Mononuclear cell (primary cell): ENCODE data around the gene MLF2. TPM values are rescaled to one million over a fixed set of nuclear protein-coding genes. Genes with fewer than 3 reads are reported as not detected.

ENCODE experiments used
- H3K27me3 ChIP-seq: 2 replicates; pipeline ENCODE4 v1.6.0; 2011; ENCODE audit warnings: low read length, control low read depth; ENCODE audit not compliant: insufficient read depth
- H3K4me1 ChIP-seq: 2 replicates; pipeline ENCODE4 v1.5.1; 2011; ENCODE audit warnings: mild to moderate bottlenecking, low read length, control low read depth; ENCODE audit not compliant: insufficient read depth
- H3K4me3 ChIP-seq: 2 replicates; pipeline ENCODE4 v1.5.1; 2011; ENCODE audit warnings: mild to moderate bottlenecking, low read length, moderate library complexity
- H3K9me3 ChIP-seq: 2 replicates; pipeline ENCODE4 v1.5.1; 2011; ENCODE audit warnings: low read depth, mild to moderate bottlenecking, control low read depth, low read length
- total RNA-seq: library from RNA; depleted of rRNA; stranded (reverse); fragments of >200 nt; gene quantifications from one replicate; pipeline ENCODE4 v1.2.3, GENCODE V29; 2012

The MLF2 gene
- total RNA-seq, 1 donor, result 63.2 TPM

GRCh38 chr12:6771509-6772330 lies 18.8 kb upstream of the MLF2 start:
- Histone ChIP-seq H3K4me3 (no peak overlapping the region), H3K9me3 (no peaks in the 10 kb centered on the region), H3K27me3 (peaks cover 52% of the 10 kb centered on the region), H3K4me1 (peaks cover 41% of the 10 kb centered on the region)

- H3K9me3 ChIP-seq, result no peaks in the 10 kb centered on the region
- H3K4me1 ChIP-seq, result peaks cover 41% of the 10 kb centered on the region
- H3K27me3 ChIP-seq, result peaks cover 46% of the 10 kb centered on the region
- H3K4me3 ChIP-seq, result no peak overlapping the region
These were observed 18.2 kb upstream of the MLF2 start for GRCh38 chr12:6771091-6771495.

GRCh38 chr12:6770600-6770999 lies 17.7 kb upstream of the MLF2 start:
- Histone ChIP-seq H3K4me3 (no peak overlapping the region), H3K4me1 (peaks cover 45% of the 10 kb centered on the region), H3K27me3 (peaks cover 44% of the 10 kb centered on the region), H3K9me3 (no peaks in the 10 kb centered on the region)

- Histone ChIP-seq H3K4me3 (no peak overlapping the region), H3K4me1 (peaks cover 50% of the 10 kb centered on the region), H3K27me3 (peaks cover 44% of the 10 kb centered on the region), H3K9me3 (no peaks in the 10 kb centered on the region)
These were observed 17.2 kb upstream of the MLF2 start for GRCh38 chr12:6770094-6770493.

GRCh38 chr12:6769666-6770065 lies 16.7 kb upstream of the MLF2 start:
- peaks cover 54% of the 10 kb centered on the region for H3K4me1 ChIP-seq
- H3K9me3 ChIP-seq, result no peaks in the 10 kb centered on the region
- no peak overlapping the region for H3K4me3 ChIP-seq
- peaks cover 44% of the 10 kb centered on the region for H3K27me3 ChIP-seq

GRCh38 chr12:6768990-6769389 lies 16.0 kb upstream of the MLF2 start:
- Histone ChIP-seq H3K27me3 (peaks cover 38% of the 10 kb centered on the region), H3K4me1 (peaks cover 58% of the 10 kb centered on the region)

GRCh38 chr12:6768437-6768914 lies 15.5 kb upstream of the MLF2 start:
- Histone ChIP-seq H3K27me3 (peaks cover 38% of the 10 kb centered on the region), H3K9me3 (no peaks in the 10 kb centered on the region), H3K4me1 (peaks cover 57% of the 10 kb centered on the region), H3K4me3 (no peak overlapping the region)

More at GRCh38 chr12:6768990-6769389, 16.0 kb upstream of the MLF2 start:
- Histone ChIP-seq H3K4me3 (no peak overlapping the region), H3K9me3 (no peaks in the 10 kb centered on the region)

- H3K9me3 ChIP-seq, result no peaks in the 10 kb centered on the region
- H3K4me1 ChIP-seq, result peaks cover 49% of the 10 kb centered on the region
- peaks cover 30% of the 10 kb centered on the region for H3K27me3 ChIP-seq
- H3K4me3 ChIP-seq, result peak overlapping the region; percentile 43
These were observed 14.7 kb upstream of the MLF2 start for GRCh38 chr12:6767353-6768319.

GRCh38 chr12:6766651-6767349 lies 13.9 kb upstream of the MLF2 start:
- Histone ChIP-seq H3K27me3 (peaks cover 30% of the 10 kb centered on the region), H3K4me1 (peaks cover 42% of the 10 kb centered on the region), H3K4me3 (peak overlapping the region; percentile 43), H3K9me3 (no peaks in the 10 kb centered on the region)

GRCh38 chr12:6765634-6766581 lies 13.0 kb upstream of the MLF2 start, which contains the start of gene PTMS:
PTMS (plus strand) TSS chr12:6766363; CDS start chr12:6766706, 343 bp downstream.
- Histone ChIP-seq H3K4me3 (peak within 1 kb of the TSS; percentile 43), H3K27me3 (peaks cover 30% of the 10 kb centered on the region), H3K4me1 (peaks cover 34% of the 10 kb centered on the region), H3K9me3 (no peaks in the 10 kb centered on the region)

- no peak overlapping the region for H3K4me3 ChIP-seq
- peaks cover 33% of the 10 kb centered on the region for H3K4me1 ChIP-seq
- no peaks in the 10 kb centered on the region for H3K9me3 ChIP-seq
- H3K27me3 ChIP-seq, result peaks cover 30% of the 10 kb centered on the region
These were observed 12.2 kb upstream of the MLF2 start for GRCh38 chr12:6765048-6765633.

- Histone ChIP-seq H3K4me1 (peaks cover 33% of the 10 kb centered on the region), H3K27me3 (peaks cover 26% of the 10 kb centered on the region), H3K9me3 (no peaks in the 10 kb centered on the region), H3K4me3 (no peak overlapping the region)
These were observed 11.3 kb upstream of the MLF2 start for GRCh38 chr12:6764011-6764828.

GRCh38 chr12:6763380-6763779 lies 10.4 kb upstream of the MLF2 start:
- H3K4me3 ChIP-seq, result no peak overlapping the region
- no peaks in the 10 kb centered on the region for H3K9me3 ChIP-seq
- peaks cover 33% of the 10 kb centered on the region for H3K4me1 ChIP-seq
- peaks cover 20% of the 10 kb centered on the region for H3K27me3 ChIP-seq
